PC-9 (cell line): ENCODE data around the gene HABP4.

Experiments used
- CTCF ChIP-seq: fragments of 200-600 bp; sonication (generic); conservative IDR thresholded peaks from 2 replicates; pipeline ENCODE4 v1.6.1; 2017; ENCODE audit warnings: mixed run types, antibody characterized with exemption, mild to moderate bottlenecking, moderate library complexity
- EZH2 ChIP-seq: fragments of 200-600 bp; sonication (generic); IDR thresholded peaks from 2 replicates; pipeline ENCODE4 v1.8.0; 2017; ENCODE audit warnings: antibody characterized with exemption, low read depth

- no peak for TF ChIP-seq CTCF
- no peak for TF ChIP-seq EZH2
Measured at GRCh38 chr9:96429732-96430131, 20.2 kb upstream of the HABP4 start.
